ENCODE measurements around the gene SMIM38.

Gene SMIM38

GRCh38 chr11:69204246-69204940 lies 48.7 kb downstream of the SMIM38 start:
- DNase-seq (ENCODE audit: low spot score), result no peak

DNA sequence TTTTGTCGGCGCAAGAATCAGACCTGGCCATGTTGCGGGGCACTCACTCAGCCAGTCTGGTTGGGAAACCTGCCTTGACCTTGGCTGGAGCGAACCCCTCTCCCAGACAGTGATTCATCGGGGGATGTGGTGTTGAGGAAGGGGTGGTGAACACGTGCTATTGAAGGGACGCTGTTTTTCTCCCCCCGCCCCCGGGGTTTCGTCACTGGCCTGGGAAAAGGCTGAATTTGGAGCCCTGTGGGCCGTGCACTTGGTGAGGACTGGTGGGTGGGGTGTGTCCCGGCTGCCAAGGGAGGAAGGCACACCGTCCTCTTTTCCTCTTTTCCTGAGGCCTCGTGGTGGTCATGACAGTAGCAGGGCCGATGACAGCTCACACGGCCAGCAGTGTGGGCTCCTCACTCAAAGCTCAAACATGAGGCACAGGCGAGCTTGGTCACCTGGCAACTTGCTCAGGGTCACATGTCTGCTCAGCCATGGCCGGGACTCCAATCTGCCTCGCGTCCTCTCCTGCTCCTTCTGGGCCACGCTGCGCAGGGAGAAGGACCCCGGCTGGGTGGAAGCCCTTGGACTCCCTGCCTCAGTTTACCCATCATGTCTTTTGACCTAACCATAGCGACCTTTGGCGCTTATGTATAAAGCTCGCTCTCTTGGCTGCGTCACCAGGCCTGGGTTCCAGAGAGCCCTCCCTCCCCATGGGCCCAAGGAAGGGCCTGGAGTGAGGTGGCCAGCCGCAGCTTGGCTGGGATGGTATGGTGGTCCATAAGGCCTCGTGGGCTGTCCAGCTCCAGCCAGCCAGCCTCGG lies 49.4 kb downstream of the SMIM38 start:
- DNase-seq (ENCODE audit: low spot score), result no peak
